Osteoblast (primary cell): ENCODE data around the gene RASSF5. TPM values are rescaled to one million over a fixed set of nuclear protein-coding genes. Genes with fewer than 3 reads are reported as not detected.

Source experiments
- DNase-seq: peaks from one replicate; pipeline ENCODE4 v3.0.0; 2011; ENCODE audit warnings: low spot score, mixed read lengths; ENCODE audit not compliant: insufficient read length; ENCODE audit errors: missing footprints
- H2AFZ ChIP-seq: 2 replicates; pipeline ENCODE4 v1.6.0; 2011; ENCODE audit warnings: mild to moderate bottlenecking, low read length
- H3K27ac ChIP-seq: 2 replicates; pipeline ENCODE4 v1.5.1; 2011; ENCODE audit warnings: mild to moderate bottlenecking, low read depth, low read length, moderate library complexity
- H3K27me3 ChIP-seq: 2 replicates; pipeline ENCODE4 v1.6.0; 2012; ENCODE audit warnings: mild to moderate bottlenecking, control low read depth, inconsistent platforms, low read length, moderate library complexity; ENCODE audit not compliant: insufficient read depth
- H3K36me3 ChIP-seq: 2 replicates; pipeline ENCODE4 v1.5.1; 2011; ENCODE audit warnings: mild to moderate bottlenecking, low read length, control low read depth, moderate library complexity; ENCODE audit not compliant: insufficient read depth
- H3K4me1 ChIP-seq: 2 replicates; pipeline ENCODE4 v1.5.1; 2011; ENCODE audit warnings: mild to moderate bottlenecking, low read length, control low read depth, moderate library complexity; ENCODE audit not compliant: insufficient read depth
- H3K4me2 ChIP-seq: 2 replicates; pipeline ENCODE4 v1.6.0; 2011; ENCODE audit warnings: mild to moderate bottlenecking, low read length; ENCODE audit not compliant: insufficient read depth
- H3K4me3 ChIP-seq: fragments of 200-600 bp; sonication (generic); 3 replicates; pipeline ENCODE4 v1.5.1; 2012; ENCODE audit warnings: mild to moderate bottlenecking, low read length, inconsistent platforms; ENCODE audit not compliant: insufficient read depth
- H3K79me2 ChIP-seq: 2 replicates; pipeline ENCODE4 v1.6.0; 2012; ENCODE audit warnings: mild to moderate bottlenecking, low read length, control low read depth, inconsistent platforms; ENCODE audit not compliant: insufficient read depth
- H3K9me3 ChIP-seq: 2 replicates; pipeline ENCODE4 v1.5.1; 2011; ENCODE audit warnings: low read depth, low read length, control low read depth
- H4K20me1 ChIP-seq: 2 replicates; pipeline ENCODE4 v1.6.0; 2012; ENCODE audit warnings: mild to moderate bottlenecking, low read length, control low read depth; ENCODE audit not compliant: insufficient read depth
- CTCF ChIP-seq: IDR thresholded peaks from 2 replicates; pipeline ENCODE4 v1.5.1; 2011; ENCODE audit warnings: mild to moderate bottlenecking, low read depth, low read length, moderate library complexity; ENCODE audit errors: extremely low read depth
- total RNA-seq: library from RNA; depleted of rRNA; stranded (reverse); fragments of >200 nt; gene quantifications from 2 replicates; pipeline ENCODE4 v1.2.3, GENCODE V29; 2012

Gene RASSF5
- total RNA-seq, 1 donor = 0.72 TPM

DNA sequence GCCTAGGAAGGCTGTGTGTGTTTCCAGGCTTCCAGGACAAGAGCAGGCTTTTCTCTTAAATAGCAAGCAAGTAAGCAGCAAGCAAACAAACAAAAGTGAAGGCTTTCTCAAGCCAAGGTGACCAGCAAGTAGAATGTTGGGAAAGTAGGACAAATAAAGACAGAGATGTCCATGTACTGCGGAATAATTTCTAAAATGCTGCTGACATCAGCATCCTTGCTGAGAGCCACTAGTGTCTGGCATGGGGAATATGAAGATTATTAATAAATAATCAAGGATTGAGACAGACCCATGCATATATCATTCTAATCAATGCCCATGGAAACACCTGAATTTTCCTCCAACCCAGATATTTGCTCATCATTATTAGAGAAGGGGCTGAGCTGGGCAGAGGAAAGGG lies 121.6 kb downstream of the RASSF5 start:
- H3K9me3 ChIP-seq = no peaks in the 10 kb centered on the region
- no peak for DNase-seq
- TF ChIP-seq CTCF = no peak
- no peak overlapping the region for H3K27ac ChIP-seq
- H3K4me3 ChIP-seq = no peak overlapping the region
- no peaks in the 10 kb centered on the region for H3K79me2 ChIP-seq
- H2AFZ ChIP-seq = no peak overlapping the region
- H3K4me2 ChIP-seq = no peak overlapping the region
- H3K27me3 ChIP-seq = peaks cover 8% of the 10 kb centered on the region
- H4K20me1 ChIP-seq = no peaks in the 10 kb centered on the region
- H3K4me1 ChIP-seq = peaks cover 9% of the 10 kb centered on the region
- no peaks in the 10 kb centered on the region for H3K36me3 ChIP-seq

DNA sequence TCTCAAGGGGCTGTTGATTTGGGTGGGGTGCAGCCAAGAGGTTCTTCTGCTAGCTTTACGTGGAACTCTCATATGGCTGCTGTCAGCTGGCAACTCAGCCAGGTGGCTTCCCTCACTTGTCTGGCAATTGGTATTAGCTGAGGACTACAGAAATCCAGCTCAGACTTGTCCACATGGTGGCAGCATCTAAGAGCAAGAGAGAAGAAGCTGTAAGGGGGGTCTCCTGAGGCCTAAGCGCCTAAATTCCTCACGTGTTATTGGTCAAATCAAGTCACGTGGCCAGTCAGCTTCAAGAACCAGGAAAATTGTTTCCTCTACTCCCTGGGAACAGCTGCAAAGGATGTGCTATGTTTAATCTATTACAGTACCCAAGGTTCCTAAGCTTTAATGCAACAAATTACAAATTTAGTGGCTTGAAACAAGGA lies 123.8 kb downstream of the RASSF5 start:
- Histone ChIP-seq H3K4me1 (peaks cover 21% of the 10 kb centered on the region), H3K36me3 (no peaks in the 10 kb centered on the region), H3K4me2 (no peak overlapping the region), H4K20me1 (no peaks in the 10 kb centered on the region), H3K9me3 (no peaks in the 10 kb centered on the region), H3K79me2 (peaks cover 8% of the 10 kb centered on the region), H3K27ac (no peak overlapping the region), H3K27me3 (peaks cover 8% of the 10 kb centered on the region), H2AFZ (peak overlapping the region; percentile 60), H3K4me3 (no peak overlapping the region)
- peak; percentile 92 for DNase-seq
- TF ChIP-seq CTCF = peak; percentile 84

DNA sequence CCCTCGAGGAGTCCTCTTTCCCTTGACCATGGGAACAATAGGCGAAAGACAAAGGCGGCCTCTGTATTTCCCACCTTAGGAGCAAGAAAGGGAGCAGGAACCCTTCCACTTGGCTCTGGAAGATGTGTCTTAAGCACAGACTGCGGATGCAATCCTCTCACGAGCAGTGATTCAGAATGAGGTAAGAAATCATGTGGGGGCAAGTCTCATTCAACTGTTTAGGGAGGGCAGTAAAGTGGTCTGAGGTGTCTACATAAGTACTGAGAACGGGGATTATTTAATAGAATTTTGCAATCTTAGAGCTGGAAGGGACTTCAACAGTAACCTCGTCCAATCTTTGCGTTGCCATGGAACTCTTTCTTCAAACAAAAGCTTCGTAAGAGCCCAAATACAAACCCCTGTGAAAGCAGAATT lies 126.4 kb downstream of the RASSF5 start:
- Histone ChIP-seq H3K4me2 (peak overlapping the region; percentile 91), H3K9me3 (no peaks in the 10 kb centered on the region), H3K36me3 (no peaks in the 10 kb centered on the region), H3K4me3 (no peak overlapping the region), H3K79me2 (peaks cover 27% of the 10 kb centered on the region), H3K27ac (peak overlapping the region; percentile 91), H2AFZ (peak overlapping the region; percentile 56), H4K20me1 (peaks cover 4% of the 10 kb centered on the region), H3K27me3 (peaks cover 4% of the 10 kb centered on the region), H3K4me1 (peaks cover 37% of the 10 kb centered on the region)
- DNase-seq = peak; percentile 86
- TF ChIP-seq CTCF = no peak

- H2AFZ ChIP-seq = peak overlapping the region; percentile 85
- H3K9me3 ChIP-seq = no peaks in the 10 kb centered on the region
- H3K4me1 ChIP-seq = peaks cover 45% of the 10 kb centered on the region
- H3K4me2 ChIP-seq = peak overlapping the region; percentile 91
- H3K36me3 ChIP-seq = peaks cover 7% of the 10 kb centered on the region
- peaks cover 4% of the 10 kb centered on the region for H4K20me1 ChIP-seq
- H3K79me2 ChIP-seq = peaks cover 34% of the 10 kb centered on the region
- peak overlapping the region; percentile 91 for H3K4me3 ChIP-seq
- no peaks in the 10 kb centered on the region for H3K27me3 ChIP-seq
- DNase-seq = peak; percentile 66
- TF ChIP-seq CTCF = peak; percentile 93
- H3K27ac ChIP-seq = peak overlapping the region; percentile 91
These were observed 127.2 kb downstream of the RASSF5 start for GRCh38 chr1:206634365-206635079.
